SJSA1 (cell line): ENCODE measurements around the gene ALDH1A3. TPM values are rescaled to one million over a fixed set of nuclear protein-coding genes. Genes with fewer than 3 reads are reported as not detected.

Experiments used
- DNase-seq, 2 experiments: peaks; one replicate each; pipeline ENCODE4 v3.0.0-alpha.2; 2015 to 2020; ENCODE audit warnings: low spot score in 2 of 2, low read depth in 1 of 2
- H3K27ac ChIP-seq: fragments of 250-450 bp; sonication (Bioruptor Pico); 2 replicates; pipeline ENCODE4 v1.5.1; 2020; ENCODE audit warnings: mild to moderate bottlenecking, moderate library complexity
- H3K27me3 ChIP-seq: fragments of 250-450 bp; sonication (Bioruptor Pico); replicated peaks from 2 replicates; pipeline ENCODE4 v1.5.1; 2020; ENCODE audit warnings: mild to moderate bottlenecking, moderate library complexity
- H3K36me3 ChIP-seq: fragments of 250-450 bp; sonication (Bioruptor Pico); 2 replicates; pipeline ENCODE4 v1.5.1; 2020; ENCODE audit warnings: mild to moderate bottlenecking
- H3K4me1 ChIP-seq: fragments of 250-450 bp; sonication (Bioruptor Pico); replicated peaks from 2 replicates; pipeline ENCODE4 v1.6.1; 2021; ENCODE audit warnings: mild to moderate bottlenecking
- H3K4me3 ChIP-seq: fragments of 250-450 bp; sonication (Bioruptor Pico); 2 replicates; pipeline ENCODE4 v1.5.1; 2020; ENCODE audit warnings: mild to moderate bottlenecking
- H3K9me3 ChIP-seq: fragments of 250-450 bp; sonication (Bioruptor Pico); replicated peaks from 2 replicates; pipeline ENCODE4 v1.5.1; 2020; ENCODE audit warnings: mild to moderate bottlenecking
- total RNA-seq: library from RNA; depleted of rRNA; stranded (reverse); fragments of >200 nt; shearing (Covaris generic); gene quantifications from 2 replicates; pipeline ENCODE4 v1.2.3, GENCODE V29; 2014

The ALDH1A3 gene
- total RNA-seq, 1 experiment from 2014 or later = 2.2 TPM

DNA sequence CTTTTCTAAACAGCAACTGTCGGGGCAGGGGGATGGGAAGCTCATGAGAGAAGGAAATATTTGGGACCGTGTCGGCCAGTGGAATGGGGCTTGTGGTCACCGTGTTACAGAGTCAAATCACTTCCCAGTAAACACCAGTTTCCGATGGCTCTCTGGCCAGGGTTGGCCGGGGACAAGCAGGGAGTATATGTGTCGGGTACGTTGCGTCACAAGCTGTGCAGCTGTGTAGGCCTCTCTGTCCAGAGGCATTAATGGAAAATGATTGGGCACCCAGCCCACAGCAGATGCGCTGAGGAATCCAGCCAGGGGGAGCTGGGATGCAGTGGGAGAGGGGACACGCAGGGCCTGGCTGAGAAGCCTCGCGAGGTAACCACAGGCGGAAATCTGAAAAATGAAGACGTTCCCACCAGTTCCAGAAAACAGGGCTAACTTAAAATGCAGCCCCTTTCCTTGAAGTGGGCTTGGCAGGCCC is 15.8 kb upstream of the ALDH1A3 start:
- 0 out of 2 replicates have a peak, but pooled peaks cover 2% of the 10 kb centered on the region for H3K9me3 ChIP-seq
- peak; percentile 61 to 66 for DNase-seq
- H3K27ac ChIP-seq = no peak overlapping the region
- peaks cover 34% of the 10 kb centered on the region for H3K4me1 ChIP-seq
- no peaks in the 10 kb centered on the region for H3K36me3 ChIP-seq
- H3K4me3 ChIP-seq = no peak overlapping the region
- no peaks in the 10 kb centered on the region for H3K27me3 ChIP-seq

GRCh38 chr15:100866386-100867330 is 13.0 kb upstream of the ALDH1A3 start:
- DNase-seq = no peak
- Histone ChIP-seq H3K4me3 (no peak overlapping the region), H3K27me3 (no peaks in the 10 kb centered on the region), H3K4me1 (peaks cover 20% of the 10 kb centered on the region), H3K27ac (no peak overlapping the region), H3K9me3 (0 out of 2 replicates have a peak, but pooled peaks cover 4% of the 10 kb centered on the region), H3K36me3 (no peaks in the 10 kb centered on the region)

DNA sequence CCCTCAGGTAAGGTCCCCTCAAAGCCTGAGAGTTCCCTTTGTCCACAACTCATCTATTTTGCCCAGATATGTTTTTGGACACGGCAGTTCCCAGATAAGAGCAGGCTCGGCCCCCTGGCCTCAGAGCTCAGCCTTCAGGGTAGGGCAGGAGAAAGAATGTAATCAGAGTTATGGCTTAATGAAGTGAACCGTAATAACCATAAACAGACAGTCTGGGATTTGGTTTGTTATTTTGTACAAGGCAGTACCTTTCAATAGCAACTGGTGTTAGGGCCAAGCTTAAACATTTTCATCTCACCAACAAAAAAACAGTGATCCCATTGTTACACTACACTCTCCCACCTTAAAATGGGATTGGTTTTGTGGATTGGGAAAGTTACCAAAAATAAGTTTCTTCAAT is 12.2 kb upstream of the ALDH1A3 start:
- no peaks in the 10 kb centered on the region for H3K27me3 ChIP-seq
- no peaks in the 10 kb centered on the region for H3K36me3 ChIP-seq
- H3K9me3 ChIP-seq = 0 out of 2 replicates have a peak, but pooled peaks cover 4% of the 10 kb centered on the region
- no peak overlapping the region for H3K27ac ChIP-seq
- H3K4me3 ChIP-seq = no peak overlapping the region
- H3K4me1 ChIP-seq = peaks cover 17% of the 10 kb centered on the region
- DNase-seq = no peak

DNA sequence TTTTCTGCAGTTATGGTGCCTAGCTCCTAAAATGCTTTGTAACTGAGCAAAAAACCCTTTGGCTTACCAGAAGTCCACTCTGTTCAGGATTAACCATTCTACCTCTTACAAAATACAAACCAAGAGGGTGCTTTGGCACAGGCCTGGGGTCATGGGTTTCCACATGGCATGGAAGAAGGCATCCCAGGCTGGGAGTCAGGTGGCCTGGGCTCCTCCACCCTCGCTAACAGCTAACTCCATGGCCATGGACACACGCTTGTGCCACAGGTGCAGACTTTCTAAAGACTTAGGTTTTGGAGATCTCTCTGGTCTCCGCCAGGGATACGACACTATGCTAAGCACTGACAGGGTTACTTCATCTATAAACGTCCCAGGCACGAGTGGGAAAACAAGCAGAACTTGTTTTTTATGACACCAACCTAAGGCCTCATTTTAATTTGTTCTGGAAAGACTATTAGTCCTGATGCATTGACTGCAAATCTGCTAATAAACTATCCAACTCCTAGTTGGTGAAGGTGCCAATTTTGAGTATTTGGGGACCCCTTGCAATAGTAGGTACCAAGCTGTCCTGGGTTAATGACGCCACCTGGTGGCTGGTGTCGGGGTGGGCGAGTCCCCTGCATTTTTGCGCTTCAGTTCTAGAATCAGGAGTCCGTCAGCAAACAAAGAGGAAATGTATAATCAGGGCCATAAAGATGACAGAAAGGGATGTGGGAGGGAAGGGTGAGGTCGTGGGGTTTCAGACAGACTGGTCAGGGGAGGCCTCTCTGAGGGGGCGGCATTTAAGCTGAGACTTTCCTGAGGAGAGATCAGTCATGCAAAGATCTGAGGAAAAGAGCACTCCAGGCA is 10.3 kb upstream of the ALDH1A3 start:
- no peak overlapping the region for H3K4me3 ChIP-seq
- H3K4me1 ChIP-seq = peaks cover 2% of the 10 kb centered on the region; the same call in 1 of the 2 replicates
- 0 out of 2 replicates have a peak, but pooled peaks cover 4% of the 10 kb centered on the region for H3K9me3 ChIP-seq
- H3K36me3 ChIP-seq = no peaks in the 10 kb centered on the region
- H3K27ac ChIP-seq = no peak overlapping the region
- no peak for DNase-seq
- no peaks in the 10 kb centered on the region for H3K27me3 ChIP-seq

DNA sequence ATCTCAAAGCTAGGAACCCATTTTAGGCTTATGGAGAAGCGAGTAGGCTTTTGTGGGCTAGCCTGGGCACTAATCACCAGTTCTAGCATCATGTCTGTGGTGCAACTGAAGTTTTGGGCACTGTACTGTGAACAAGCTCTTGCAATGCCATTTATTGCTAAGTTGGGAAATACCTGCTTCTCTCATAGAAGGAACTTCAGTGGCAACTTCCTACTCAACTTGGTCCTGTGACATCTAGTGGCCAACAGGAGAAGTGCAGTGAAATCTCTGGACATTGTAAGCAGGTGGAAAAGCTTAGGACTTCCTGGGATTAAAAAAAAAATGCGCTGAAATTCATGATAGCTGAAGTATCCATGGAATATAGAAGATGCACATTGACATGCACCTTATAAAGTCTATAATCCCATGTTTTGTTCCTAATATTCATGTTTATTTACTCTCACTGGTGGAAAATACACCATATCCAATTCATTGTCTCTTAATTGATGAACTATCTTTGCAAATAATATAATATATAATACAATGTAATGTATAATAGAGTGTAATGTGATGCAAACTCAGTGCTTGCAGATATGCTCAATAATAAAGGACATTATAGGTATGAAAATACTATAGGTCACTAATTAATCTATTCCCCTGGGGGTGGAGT is 6.5 kb upstream of the ALDH1A3 start:
- Histone ChIP-seq H3K27me3 (peaks cover 3% of the 10 kb centered on the region; the same call in 1 of the 2 replicates), H3K36me3 (no peaks in the 10 kb centered on the region), H3K9me3 (0 out of 2 replicates have a peak, but pooled peaks cover 4% of the 10 kb centered on the region), H3K27ac (no peak overlapping the region), H3K4me1 (no peaks in the 10 kb centered on the region), H3K4me3 (no peak overlapping the region)
- peak in 1 of 2 experiments; percentile 60 for DNase-seq

DNA sequence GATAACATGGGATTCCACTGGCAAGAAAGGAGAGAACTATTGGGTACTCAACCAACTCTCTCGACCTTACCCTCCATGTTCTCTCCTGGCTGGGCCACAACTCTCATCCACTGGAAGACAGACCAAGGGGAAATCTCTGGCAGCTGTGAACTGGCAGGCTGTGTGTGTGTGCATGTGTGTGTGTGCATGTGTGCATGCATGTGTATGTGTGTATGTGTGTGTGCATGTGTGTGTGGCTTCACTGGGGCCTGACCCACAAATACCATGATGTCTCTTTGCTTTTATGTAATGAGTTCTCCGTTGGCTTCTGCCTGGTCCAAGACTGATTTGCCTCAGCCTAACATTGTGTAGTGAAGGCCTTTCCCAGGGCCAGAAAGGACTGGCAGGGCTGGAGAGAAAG is 4.1 kb upstream of the ALDH1A3 start:
- H3K36me3 ChIP-seq = no peaks in the 10 kb centered on the region
- no peak overlapping the region for H3K4me3 ChIP-seq
- DNase-seq = no peak
- no peak overlapping the region for H3K27ac ChIP-seq
- peaks cover 15% of the 10 kb centered on the region for H3K4me1 ChIP-seq
- H3K9me3 ChIP-seq = no peaks in the 10 kb centered on the region
- H3K27me3 ChIP-seq = peaks cover 25% of the 10 kb centered on the region

DNA sequence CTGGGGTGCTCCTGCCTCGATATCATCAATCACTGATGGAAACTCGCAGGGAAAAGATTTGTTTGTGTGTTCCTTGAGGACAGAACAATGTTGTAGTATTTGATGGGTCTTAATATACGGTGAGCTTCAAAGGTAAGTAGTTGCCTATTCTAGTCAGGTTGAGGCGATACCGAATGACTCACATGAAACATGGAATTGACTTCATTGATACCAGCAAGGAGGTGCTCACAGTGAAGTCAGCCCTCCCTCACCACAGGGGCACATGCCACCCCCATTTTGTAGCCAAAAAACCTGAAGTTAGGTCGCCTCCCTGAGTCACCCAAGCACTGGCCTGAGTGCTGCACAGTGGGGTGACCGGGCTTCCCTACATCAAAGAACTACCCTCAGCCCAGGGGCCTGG is 3.7 kb upstream of the ALDH1A3 start:
- no peak for DNase-seq
- H3K27ac ChIP-seq = no peak overlapping the region
- peaks cover 18% of the 10 kb centered on the region for H3K4me1 ChIP-seq
- H3K36me3 ChIP-seq = no peaks in the 10 kb centered on the region
- H3K4me3 ChIP-seq = no peak overlapping the region
- H3K9me3 ChIP-seq = no peaks in the 10 kb centered on the region
- H3K27me3 ChIP-seq = peaks cover 30% of the 10 kb centered on the region

- H3K4me1 ChIP-seq = peaks cover 18% of the 10 kb centered on the region
- no peaks in the 10 kb centered on the region for H3K9me3 ChIP-seq
- DNase-seq = no peak
- H3K27ac ChIP-seq = no peak overlapping the region
- H3K4me3 ChIP-seq = no peak overlapping the region
- peaks cover 45% of the 10 kb centered on the region for H3K27me3 ChIP-seq
- no peaks in the 10 kb centered on the region for H3K36me3 ChIP-seq
Observed at GRCh38 chr15:100877551-100877950, 2.1 kb upstream of the ALDH1A3 start.

DNA sequence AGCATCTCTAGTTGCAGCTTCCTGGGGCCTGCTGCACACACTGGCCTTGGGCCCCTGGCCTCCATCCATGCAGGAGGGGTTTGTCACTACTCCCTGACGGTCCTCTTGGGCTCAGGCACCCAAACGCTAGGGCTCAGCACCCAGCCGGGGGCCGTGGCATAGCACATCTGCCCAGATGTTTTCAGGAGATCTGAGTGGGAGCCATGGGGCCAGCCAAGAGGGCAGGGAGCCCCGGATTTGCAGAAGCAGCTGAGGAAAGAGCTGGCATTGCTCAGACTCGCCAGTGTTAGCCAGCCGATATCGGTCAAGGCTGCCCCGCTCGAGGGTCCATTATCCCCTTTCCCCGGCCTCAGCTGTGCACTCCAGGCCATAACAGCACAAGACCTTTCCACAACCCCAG is 1.5 kb upstream of the ALDH1A3 start:
- Histone ChIP-seq H3K9me3 (no peaks in the 10 kb centered on the region), H3K27me3 (peaks cover 51% of the 10 kb centered on the region), H3K4me3 (no peak overlapping the region), H3K27ac (no peak overlapping the region), H3K36me3 (no peaks in the 10 kb centered on the region), H3K4me1 (peaks cover 18% of the 10 kb centered on the region)
- DNase-seq = no peak

DNA sequence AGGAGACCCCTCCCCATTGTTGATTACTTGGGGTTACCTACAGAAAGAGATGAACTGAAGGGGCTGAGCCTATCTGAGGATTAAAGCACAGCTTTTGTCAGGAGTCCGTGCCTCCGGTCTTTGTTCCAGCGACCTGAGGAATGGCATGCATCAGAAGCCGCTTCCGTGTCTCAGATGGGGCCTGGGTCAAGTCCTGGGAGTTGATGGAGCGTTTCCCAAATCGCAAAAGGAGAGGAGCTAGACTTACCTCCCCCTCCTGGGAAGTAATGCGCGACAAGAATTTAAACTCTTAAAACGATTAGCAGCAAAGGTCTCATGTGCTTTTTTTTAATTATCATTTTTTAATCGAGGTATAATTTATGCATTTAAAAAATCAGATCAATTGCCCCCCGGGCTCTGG is 983 bp upstream of the ALDH1A3 start:
- Histone ChIP-seq H3K9me3 (no peaks in the 10 kb centered on the region), H3K27ac (no peak overlapping the region), H3K4me3 (peak overlapping the region; percentile 40; the same call in 1 of the 2 replicates), H3K27me3 (peaks cover 54% of the 10 kb centered on the region), H3K4me1 (peaks cover 18% of the 10 kb centered on the region), H3K36me3 (no peaks in the 10 kb centered on the region)
- DNase-seq = no peak

GRCh38 chr15:100879061-100879463 is 569 bp upstream of the ALDH1A3 start:
- peaks cover 18% of the 10 kb centered on the region for H3K4me1 ChIP-seq
- H3K27me3 ChIP-seq = peaks cover 57% of the 10 kb centered on the region
- DNase-seq = no peak
- H3K9me3 ChIP-seq = no peaks in the 10 kb centered on the region
- no peak overlapping the region for H3K27ac ChIP-seq
- H3K4me3 ChIP-seq = peak overlapping the region; percentile 40
- no peaks in the 10 kb centered on the region for H3K36me3 ChIP-seq

GRCh38 chr15:100880139-100880896 is 687 bp downstream of the ALDH1A3 start:
- H3K27ac ChIP-seq = no peak overlapping the region
- no peaks in the 10 kb centered on the region for H3K9me3 ChIP-seq
- H3K27me3 ChIP-seq = peaks cover 67% of the 10 kb centered on the region
- peak overlapping the region; percentile 40 for H3K4me3 ChIP-seq
- H3K4me1 ChIP-seq = peaks cover 18% of the 10 kb centered on the region
- DNase-seq = peak in 1 of 2 experiments; percentile 29
- no peaks in the 10 kb centered on the region for H3K36me3 ChIP-seq

DNA sequence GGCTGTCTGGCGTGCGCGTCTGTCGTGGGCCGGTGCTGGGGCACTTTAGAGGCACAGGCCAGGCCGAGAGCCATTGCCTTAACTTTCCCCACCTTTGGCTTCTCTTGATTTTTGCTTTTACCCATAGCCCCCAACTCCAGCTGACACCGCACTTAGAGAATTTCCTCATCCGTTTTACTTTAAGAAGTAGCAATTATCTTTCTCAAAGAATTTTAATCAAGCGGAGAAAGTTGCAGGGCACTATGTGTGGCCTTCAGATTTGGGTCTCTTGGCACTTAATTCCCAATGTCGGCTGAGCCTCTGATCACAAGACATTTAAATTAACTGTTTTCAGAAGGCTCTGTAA is 1.2 kb downstream of the ALDH1A3 start:
- H3K36me3 ChIP-seq = no peaks in the 10 kb centered on the region
- peaks cover 18% of the 10 kb centered on the region for H3K4me1 ChIP-seq
- DNase-seq = no peak
- H3K27me3 ChIP-seq = peaks cover 69% of the 10 kb centered on the region
- H3K4me3 ChIP-seq = no peak overlapping the region
- no peak overlapping the region for H3K27ac ChIP-seq
- no peaks in the 10 kb centered on the region for H3K9me3 ChIP-seq
